ENCODE measurements around the gene POLR2J.

The POLR2J gene

GRCh38 chr7:102453319-102453718 lies 25.4 kb downstream of the POLR2J start:
- no peak for DNase-seq (ENCODE audit: low read depth)
- H3K4me3 ChIP-seq (ENCODE audit: control insufficient read depth, low read depth, low read length), result no peak overlapping the region
- no peak for TF ChIP-seq CTCF (conservative IDR thresholded peaks at IDR 0.05; ENCODE audit: control insufficient read depth, insufficient read depth, low read depth, low read length)

GRCh38 chr7:102452451-102452850 lies 26.3 kb downstream of the POLR2J start:
- TF ChIP-seq CTCF (conservative IDR thresholded peaks at IDR 0.05; ENCODE audit: control insufficient read depth, insufficient read depth, low read depth, low read length), result no peak
- no peak overlapping the region for H3K4me3 ChIP-seq (ENCODE audit: control insufficient read depth, low read depth, low read length)
- DNase-seq (ENCODE audit: low read depth), result no peak

GRCh38 chr7:102451371-102452054 lies 27.2 kb downstream of the POLR2J start:
- no peak for TF ChIP-seq CTCF (conservative IDR thresholded peaks at IDR 0.05; ENCODE audit: control insufficient read depth, insufficient read depth, low read depth, low read length)
- peak; percentile 35 for DNase-seq (ENCODE audit: low read depth)
- no peak overlapping the region for H3K4me3 ChIP-seq (ENCODE audit: control insufficient read depth, low read depth, low read length)

- DNase-seq (ENCODE audit: low read depth), result no peak
- peak; percentile 7 for TF ChIP-seq CTCF (conservative IDR thresholded peaks at IDR 0.05; ENCODE audit: control insufficient read depth, insufficient read depth, low read depth, low read length)
- H3K4me3 ChIP-seq (ENCODE audit: control insufficient read depth, low read depth, low read length), result no peak overlapping the region
Observed at GRCh38 chr7:102450242-102450641, 28.5 kb downstream of the POLR2J start.

GRCh38 chr7:102449136-102449535 lies 29.6 kb downstream of the POLR2J start:
- no peak for DNase-seq (ENCODE audit: low read depth)
- TF ChIP-seq CTCF (conservative IDR thresholded peaks at IDR 0.05; ENCODE audit: control insufficient read depth, insufficient read depth, low read depth, low read length), result no peak
- no peak overlapping the region for H3K4me3 ChIP-seq (ENCODE audit: control insufficient read depth, low read depth, low read length)

- DNase-seq (ENCODE audit: low read depth), result no peak
- no peak overlapping the region for H3K4me3 ChIP-seq (ENCODE audit: control insufficient read depth, low read depth, low read length)
- TF ChIP-seq CTCF (conservative IDR thresholded peaks at IDR 0.05; ENCODE audit: control insufficient read depth, insufficient read depth, low read depth, low read length), result no peak
Observed at GRCh38 chr7:102447311-102447710, 31.4 kb downstream of the POLR2J start.

Data from fibroblast of mammary gland (primary cell).